HepG2 (cell line): ENCODE results near the gene GMFB. TPM values are rescaled to one million over a fixed set of nuclear protein-coding genes. Genes with fewer than 3 reads are reported as not detected.

Experiments used
- ELF3 ChIP-seq: IDR thresholded peaks from 2 replicates; pipeline ENCODE4 v1.6.1; 2016; ENCODE audit warnings: missing genetic modification reagents, missing compliant biosample characterization
- EZH2 ChIP-seq: conservative IDR thresholded peaks from 2 replicates; pipeline ENCODE4 v1.6.1; 2012; ENCODE audit warnings: mild to moderate bottlenecking, low read depth, low read length, moderate library complexity
- HNF1A ChIP-seq, 2 experiments: sonication (generic) in 1 of 2; formaldehyde crosslinking in 1 of 2; IDR thresholded peaks; 2 replicates each; pipeline versions ENCODE4 v1.4.0 to v1.6.1; 2016 to 2020; ENCODE audit warnings: borderline replicate concordance in 1 of 2, low read depth in 1 of 2, mild to moderate bottlenecking in 1 of 2, missing genetic modification reagents in 1 of 2
- KDM5B ChIP-seq: sonication (generic); formaldehyde crosslinking; IDR thresholded peaks from 2 replicates; pipeline ENCODE4 v1.4.0; 2020; ENCODE audit warnings: missing genetic modification reagents, mild to moderate bottlenecking, borderline replicate concordance
- LBX2 ChIP-seq: sonication (generic); formaldehyde crosslinking; IDR thresholded peaks from 2 replicates; pipeline ENCODE4 v1.5.0; 2020; ENCODE audit warnings: missing genetic modification reagents, mild to moderate bottlenecking, borderline replicate concordance
- MAF1 ChIP-seq: sonication (generic); formaldehyde crosslinking; IDR thresholded peaks from 2 replicates; pipeline ENCODE4 v1.5.0; 2020; ENCODE audit warnings: missing genetic modification reagents, borderline replicate concordance
- MEIS1 ChIP-seq: sonication (generic); formaldehyde crosslinking; IDR thresholded peaks from 2 replicates; pipeline ENCODE4 v1.9.0; 2021; ENCODE audit warnings: mild to moderate bottlenecking, missing genetic modification reagents, moderate library complexity, borderline replicate concordance
- MIER2 ChIP-seq: IDR thresholded peaks from 2 replicates; pipeline ENCODE4 v1.6.1; 2016; ENCODE audit warnings: missing biosample characterization, missing genetic modification reagents
- SOX5 ChIP-seq: IDR thresholded peaks from 2 replicates; pipeline ENCODE4 v1.6.1; 2016; ENCODE audit warnings: borderline replicate concordance
- ZNF124 ChIP-seq: sonication (generic); formaldehyde crosslinking; IDR thresholded peaks from 2 replicates; pipeline ENCODE4 v1.4.0; 2020; ENCODE audit warnings: missing genetic modification reagents
- ZNF282 ChIP-seq: fragments of 450-650 bp; IDR thresholded peaks from 2 replicates; pipeline ENCODE4 v1.6.1; 2018; ENCODE audit not compliant: partially characterized antibody
- ZNF570 ChIP-seq: sonication (generic); formaldehyde crosslinking; IDR thresholded peaks from 2 replicates; pipeline ENCODE4 v1.4.0; 2020; ENCODE audit warnings: mild to moderate bottlenecking, missing genetic modification reagents, borderline replicate concordance
- polyA plus RNA-seq, 8 experiments: library from polyadenylated mRNA; depleted of rRNA in 3 of 8; stranded (reverse) in 7 of 8; unstranded in 1 of 8; fragments of >200 nt; fragmentation: Illumina TruSeq in 4 of 8; extraction: Trizol in 4 of 8; gene quantifications; 2 replicates each; pipeline versions ENCODE4 v1.2.1 to v1.2.3, GENCODE V29; 2011 to 2016; ENCODE audit warnings: low read depth in 4 of 8, missing spikeins in 1 of 8, mixed read lengths in 1 of 8; ENCODE audit not compliant: insufficient read depth in 1 of 8
- total RNA-seq, 5 experiments: library from RNA; depleted of rRNA; stranded (reverse); fragments of >200 nt; fragmentation: Illumina TruSeq; extraction: Trizol; gene quantifications; 2 replicates each; pipeline ENCODE4 v1.2.3, GENCODE V29; 2016; ENCODE audit warnings: low read depth in 1 of 5

Gene GMFB
- total and polyA plus RNA-seq, 2 of the 13 experiments (the other 11 are each of a cell fraction or from before 2014, with no cell fraction given), result 17.3 to 68.2 TPM

- no peak for TF ChIP-seq HNF1A (IDR thresholded peaks at IDR 0.05; ENCODE audit: low read depth)
- no peak for TF ChIP-seq HNF1A (CRISPR knock-in tag; IDR thresholded peaks at IDR 0.05; ENCODE audit: borderline replicate concordance)
- TF ChIP-seq EZH2, result no peak
- no peak for TF ChIP-seq MEIS1
- TF ChIP-seq MIER2 (CRISPR knock-in tag), result no peak
- peak; percentile 6; the same call in 1 of the 2 replicates for TF ChIP-seq ELF3 (CRISPR knock-in tag)
- TF ChIP-seq SOX5 (CRISPR knock-in tag), result no peak; the same call in 1 of the 2 replicates
- no peak for TF ChIP-seq KDM5B (CRISPR knock-in tag)
- no peak for TF ChIP-seq ZNF570 (CRISPR knock-in tag)
- TF ChIP-seq MAF1 (CRISPR knock-in tag), result no peak
- TF ChIP-seq ZNF124, result no peak
- no peak for TF ChIP-seq LBX2 (CRISPR knock-in tag)
- no peak for TF ChIP-seq ZNF282
Measured at GRCh38 chr14:54440476-54440872, 48.3 kb downstream of the GMFB start (continued).
